IMR-90 (cell line): ENCODE results near the gene TRA2A. TPM values are rescaled to one million over a fixed set of nuclear protein-coding genes. Genes with fewer than 3 reads are reported as not detected.

Experiments
- ATAC-seq: fragments of 200-7000 bp; cut with Tn5 transposase; 2 replicates; pipeline ENCODE4 v1.9.1; 2020; ENCODE audit warnings: low read depth, mild to moderate bottlenecking, moderate library complexity
- BruUV-seq: library from RNA; stranded (reverse); fragments of 400-500 nt; replicated peaks from 2 replicates; lab custom pipeline; 2021; lab: Mats Ljungman, UMichigan
- CTCF ChIA-PET: fragments of 300-600 bp; formaldehyde crosslinking; extraction: SDS; loops from one replicate; lab custom pipeline; 2021; ENCODE audit warnings: antibody characterized with exemption; lab: Yijun Ruan, JAX
- POLR2A ChIA-PET: fragments of 300-600 bp; sonication (Branson Sonifier 250); formaldehyde crosslinking; loops from one replicate; lab custom pipeline; 2022; ENCODE audit warnings: antibody characterized with exemption; ENCODE audit not compliant: unreplicated experiment; lab: Charles Lee
- DNase-seq: peaks from one replicate; pipeline ENCODE4 v3.0.0; 2013
- H2AFZ ChIP-seq: replicated peaks from 2 replicates; pipeline ENCODE3; 2013; ENCODE audit warnings: low read length, mild to moderate bottlenecking; ENCODE audit not compliant: poor library complexity
- H2AK5ac ChIP-seq: 2 replicates; pipeline ENCODE4 v1.6.1; 2013; ENCODE audit warnings: low read depth, low read length, inconsistent platforms
- H2AK9ac ChIP-seq: replicated peaks from 2 replicates; pipeline ENCODE3; 2013; ENCODE audit warnings: mild to moderate bottlenecking, low read depth, low read length, moderate library complexity; ENCODE audit not compliant: poor library complexity
- H2BK120ac ChIP-seq: 2 replicates; pipeline ENCODE4 v1.6.1; 2013; ENCODE audit warnings: low read depth, low read length, inconsistent platforms
- H2BK15ac ChIP-seq: 3 replicates; pipeline ENCODE4 v1.6.1; 2013; ENCODE audit warnings: low read depth, low read length, inconsistent platforms
- H2BK20ac ChIP-seq: 2 replicates; pipeline ENCODE4 v1.6.1; 2013; ENCODE audit warnings: low read depth, mild to moderate bottlenecking, inconsistent platforms, low read length, moderate library complexity
- H2BK5ac ChIP-seq: 2 replicates; pipeline ENCODE4 v1.6.1; 2013; ENCODE audit warnings: mild to moderate bottlenecking, low read depth, low read length, inconsistent platforms; ENCODE audit not compliant: poor library complexity, severe bottlenecking
- H3K14ac ChIP-seq: replicated peaks from 2 replicates; pipeline ENCODE4 v1.6.1; 2013; ENCODE audit warnings: low read depth, low read length, inconsistent platforms
- H3K18ac ChIP-seq: 2 replicates; pipeline ENCODE4 v1.6.1; 2013; ENCODE audit warnings: low read depth, low read length, control low read depth
- H3K23ac ChIP-seq: 2 replicates; pipeline ENCODE4 v1.6.1; 2013; ENCODE audit warnings: low read depth, low read length, inconsistent platforms
- H3K27ac ChIP-seq: 2 replicates; pipeline ENCODE4 v1.5.1; 2013; ENCODE audit warnings: mild to moderate bottlenecking, control low read depth, low read length; ENCODE audit not compliant: insufficient read depth
- H3K27me3 ChIP-seq: 2 replicates; pipeline ENCODE4 v1.6.1; 2013; ENCODE audit warnings: low read length; ENCODE audit not compliant: control insufficient read depth, insufficient read depth
- H3K36me3 ChIP-seq: 2 replicates; pipeline ENCODE4 v1.6.1; 2013; ENCODE audit warnings: low read length, mixed read lengths; ENCODE audit not compliant: control insufficient read depth, insufficient read depth
- H3K4ac ChIP-seq: 2 replicates; pipeline ENCODE4 v1.6.1; 2013; ENCODE audit warnings: low read depth, low read length, inconsistent platforms
- H3K4me1 ChIP-seq: 2 replicates; pipeline ENCODE4 v1.6.1; 2013; ENCODE audit warnings: low read length, mixed read lengths; ENCODE audit not compliant: control insufficient read depth, insufficient read depth
- H3K4me2 ChIP-seq: 2 replicates; pipeline ENCODE4 v1.6.1; 2013; ENCODE audit warnings: low read depth, mild to moderate bottlenecking, control low read depth, low read length, moderate library complexity
- H3K4me3 ChIP-seq: 2 replicates; pipeline ENCODE4 v1.5.1; 2013; ENCODE audit warnings: low read depth, mild to moderate bottlenecking, control low read depth, low read length, moderate library complexity; ENCODE audit not compliant: insufficient read depth
- H3K56ac ChIP-seq: 2 replicates; pipeline ENCODE4 v1.6.1; 2013; ENCODE audit warnings: low read length, inconsistent platforms; ENCODE audit not compliant: insufficient read depth; ENCODE audit errors: extremely low read depth
- H3K79me1 ChIP-seq, 2 experiments: 2 replicates each; pipeline ENCODE4 v1.6.1; 2013; ENCODE audit warnings: low read length in 2 of 2, inconsistent platforms in 1 of 2, low read depth in 1 of 2
- H3K9ac ChIP-seq: 2 replicates; pipeline ENCODE4 v1.6.1; 2013; ENCODE audit warnings: low read depth, low read length, control low read depth
- H3K9me1 ChIP-seq: 2 replicates; pipeline ENCODE4 v1.6.1; 2013; ENCODE audit warnings: low read length, inconsistent platforms; ENCODE audit not compliant: insufficient read depth
- H3K9me3 ChIP-seq: 2 replicates; pipeline ENCODE4 v1.6.1; 2013; ENCODE audit warnings: low read length; ENCODE audit not compliant: control insufficient read depth, insufficient read depth
- H4K20me1 ChIP-seq: 2 replicates; pipeline ENCODE4 v1.6.1; 2013; ENCODE audit warnings: low read length, inconsistent platforms; ENCODE audit not compliant: insufficient read depth
- H4K5ac ChIP-seq: 2 replicates; pipeline ENCODE4 v1.6.1; 2013; ENCODE audit warnings: mild to moderate bottlenecking, low read depth, low read length, control low read depth
- H4K8ac ChIP-seq, 2 experiments: 2 replicates each; pipeline ENCODE4 v1.6.1; 2013; ENCODE audit warnings: low read depth in 2 of 2, low read length in 2 of 2, control low read depth in 1 of 2, inconsistent platforms in 1 of 2
- H4K91ac ChIP-seq: 2 replicates; pipeline ENCODE4 v1.6.1; 2013; ENCODE audit warnings: low read depth, low read length, inconsistent platforms; ENCODE audit not compliant: insufficient read depth
- BHLHE40 ChIP-seq: fragments of 150-350 bp; IDR thresholded peaks from 2 replicates; pipeline ENCODE4 v1.6.1; 2016; ENCODE audit warnings: mild to moderate bottlenecking, low read depth, low read length
- CEBPB ChIP-seq: IDR thresholded peaks from 2 replicates; pipeline ENCODE4 v1.6.1; 2012; ENCODE audit warnings: low read depth, low read length, improper control_type of control experiment
- CHD1 ChIP-seq: IDR thresholded peaks from 2 replicates; pipeline ENCODE4 v1.6.1; 2012; ENCODE audit warnings: low read depth, low read length, improper control_type of control experiment
- FOS ChIP-seq: fragments of 150-350 bp; IDR thresholded peaks from 2 replicates; pipeline ENCODE4 v1.6.1; 2016; ENCODE audit warnings: low read depth, low read length
- MAFK ChIP-seq: IDR thresholded peaks from 2 replicates; pipeline ENCODE4 v1.6.1; 2012; ENCODE audit warnings: low read depth, low read length, improper control_type of control experiment
- MAZ ChIP-seq: IDR thresholded peaks from 2 replicates; pipeline ENCODE4 v1.6.1; 2012; ENCODE audit warnings: low read depth, mild to moderate bottlenecking, low read length, improper control_type of control experiment, moderate library complexity, borderline replicate concordance
- MXI1 ChIP-seq: IDR thresholded peaks from 2 replicates; pipeline ENCODE4 v1.6.1; 2012; ENCODE audit warnings: low read depth, mild to moderate bottlenecking, low read length, moderate library complexity, borderline replicate concordance
- NFE2L2 ChIP-seq: fragments of 150-350 bp; IDR thresholded peaks from 2 replicates; pipeline ENCODE4 v1.6.1; 2016; ENCODE audit warnings: low read depth, mild to moderate bottlenecking, low read length
- POLR2A ChIP-seq: IDR thresholded peaks from 2 replicates; pipeline ENCODE4 v1.6.1; 2012; ENCODE audit warnings: mild to moderate bottlenecking, low read depth, low read length
- RAD21 ChIP-seq: IDR thresholded peaks from 2 replicates; pipeline ENCODE4 v1.6.1; 2012; ENCODE audit warnings: low read length, improper control_type of control experiment
- RCOR1 ChIP-seq: IDR thresholded peaks from 2 replicates; pipeline ENCODE4 v1.6.1; 2012; ENCODE audit warnings: mild to moderate bottlenecking, low read length, improper control_type of control experiment; ENCODE audit not compliant: insufficient replicate concordance
- RFX5 ChIP-seq: IDR thresholded peaks from 2 replicates; pipeline ENCODE4 v1.8.0; 2012; ENCODE audit warnings: low read depth, mild to moderate bottlenecking, low read length, moderate library complexity
- WGBS, 2 experiments: methylation state at CpG; one replicate each; pipeline versions ENCODE4 v1.1.5 to v1.1.7; 2013; ENCODE audit warnings: missing lambda C conversion rate in 2 of 2; ENCODE audit not compliant: insufficient read length in 1 of 2; ENCODE audit errors: extremely low coverage in 2 of 2; 5-methylcytosine and 5-hydroxymethylcytosine counted together
- dilution Hi-C: fragments of 300-500 bp; cut with HindIII; formaldehyde crosslinking; loops from one replicate; pipeline ENCODE4 v1.14.3; 2018; ENCODE audit warnings: low sequenced_read_pairs; ENCODE audit not compliant: unreplicated experiment
- in situ Hi-C: fragments of 300-500 bp; cut with MboI; formaldehyde crosslinking; loops from 3 replicates; pipeline ENCODE4 v1.14.3; 2019; ENCODE audit warnings: low sequenced_read_pairs, inconsistent platforms, mixed read lengths
- intact Hi-C: fragments of 100-400 bp; cut with micrococcal nuclease; formaldehyde crosslinking; loops from 2 replicates; pipeline ENCODE4 v1.10.0; 2022
- polyA plus RNA-seq, 3 experiments: library from polyadenylated mRNA; depleted of rRNA; stranded (reverse); fragments of >200 nt; gene quantifications; 2 replicates each; pipeline ENCODE4 v1.2.3, GENCODE V29; 2012; ENCODE audit warnings: low replicate concordance in 1 of 3
- total RNA-seq: library from RNA; depleted of rRNA; stranded (reverse); fragments of >200 nt; gene quantifications from 2 replicates; pipeline ENCODE4 v1.2.3, GENCODE V29; 2012
- TF ChIP-seq, protein P1 (sequence below): conservative IDR thresholded peaks from 2 replicates; pipeline ENCODE4 v1.5.1; 2012; ENCODE audit warnings: mild to moderate bottlenecking, low read depth, low read length, improper control_type of control experiment
- TF ChIP-seq, protein P2 (sequence below): fragments of 150-350 bp; IDR thresholded peaks from 2 replicates; pipeline ENCODE4 v1.6.1; 2017; ENCODE audit warnings: mild to moderate bottlenecking, antibody characterized with exemption, low read length, low read depth
- TF ChIP-seq, protein P3 (sequence below): fragments of 150-350 bp; IDR thresholded peaks from 2 replicates; pipeline ENCODE4 v1.6.1; 2016; ENCODE audit warnings: low read depth, mild to moderate bottlenecking, low read length, moderate library complexity, borderline replicate concordance

Gene TRA2A
- total and polyA plus RNA-seq, 2 of the 4 experiments (the other 2 are of a cell fraction): 44.3 to 77.3 TPM

DNA sequence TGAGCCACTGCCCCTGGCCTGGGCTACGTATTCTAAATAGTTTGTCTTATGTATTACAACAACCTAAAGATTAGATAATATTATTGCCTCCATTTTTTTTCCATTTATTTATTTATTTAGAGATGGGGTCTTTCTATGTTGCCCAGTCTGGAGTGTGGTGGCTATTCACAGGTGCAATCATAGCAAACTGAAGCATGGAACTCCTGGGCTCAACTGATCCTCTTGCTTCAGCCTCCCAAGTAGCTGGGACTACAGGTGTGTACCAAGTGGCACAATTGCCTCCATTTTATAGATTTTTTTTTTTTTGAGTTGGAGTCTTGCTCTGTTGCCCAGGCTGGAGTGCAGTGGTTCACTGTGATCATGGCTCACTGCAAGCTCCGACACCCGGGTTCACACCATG, 6.5 kb upstream of the TRA2A start:
- Histone ChIP-seq H2BK120ac (no peak overlapping the region), H3K18ac (no peak overlapping the region)
- CTCF ChIA-PET: interaction anchor here (0.7 kb wide), 3 partner anchors 13 to 1246 kb away, joined by 3 read pairs; no protein-coding TSS in a partner anchor

More for the DNA sequence above, 6.5 kb upstream of the TRA2A start:
- ATAC-seq (no peak), DNase-seq (no peak)
- H3K56ac ChIP-seq: no peak overlapping the region
- no peaks in the 10 kb centered on the region for H3K36me3 ChIP-seq
- no peak overlapping the region for H3K27ac ChIP-seq
- no peak overlapping the region for H3K4me3 ChIP-seq
- H2AK9ac ChIP-seq: no peak overlapping the region
- dilution Hi-C loops: no loop called here
- H2AK5ac ChIP-seq: no peak overlapping the region
- no peaks in the 10 kb centered on the region; the same call in 1 of the 2 replicates for H3K9me3 ChIP-seq
- no peak overlapping the region for H3K23ac ChIP-seq
- no peaks in the 10 kb centered on the region for H3K4me1 ChIP-seq
- WGBS, 2 experiments: 100% methylated on average over 2 of the region's 3 CpGs; no CpG with 5 or more reads in 1 of the 2 experiments
- BruUV-seq: no TSS peak
- no peak overlapping the region for H4K8ac ChIP-seq
- no peak for TF ChIP-seq MAFK
- TF ChIP-seq, protein P1, sequence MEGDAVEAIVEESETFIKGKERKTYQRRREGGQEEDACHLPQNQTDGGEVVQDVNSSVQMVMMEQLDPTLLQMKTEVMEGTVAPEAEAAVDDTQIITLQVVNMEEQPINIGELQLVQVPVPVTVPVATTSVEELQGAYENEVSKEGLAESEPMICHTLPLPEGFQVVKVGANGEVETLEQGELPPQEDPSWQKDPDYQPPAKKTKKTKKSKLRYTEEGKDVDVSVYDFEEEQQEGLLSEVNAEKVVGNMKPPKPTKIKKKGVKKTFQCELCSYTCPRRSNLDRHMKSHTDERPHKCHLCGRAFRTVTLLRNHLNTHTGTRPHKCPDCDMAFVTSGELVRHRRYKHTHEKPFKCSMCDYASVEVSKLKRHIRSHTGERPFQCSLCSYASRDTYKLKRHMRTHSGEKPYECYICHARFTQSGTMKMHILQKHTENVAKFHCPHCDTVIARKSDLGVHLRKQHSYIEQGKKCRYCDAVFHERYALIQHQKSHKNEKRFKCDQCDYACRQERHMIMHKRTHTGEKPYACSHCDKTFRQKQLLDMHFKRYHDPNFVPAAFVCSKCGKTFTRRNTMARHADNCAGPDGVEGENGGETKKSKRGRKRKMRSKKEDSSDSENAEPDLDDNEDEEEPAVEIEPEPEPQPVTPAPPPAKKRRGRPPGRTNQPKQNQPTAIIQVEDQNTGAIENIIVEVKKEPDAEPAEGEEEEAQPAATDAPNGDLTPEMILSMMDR: no peak
- TF ChIP-seq CEBPB: no peak
- no peak for TF ChIP-seq BHLHE40
- TF ChIP-seq FOS: no peak
- no peak for TF ChIP-seq NFE2L2
- no peak for TF ChIP-seq RCOR1
- no peak for TF ChIP-seq RFX5
- TF ChIP-seq MAZ: no peak
- TF ChIP-seq MXI1: no peak
- no peak for TF ChIP-seq CHD1
- no peak for TF ChIP-seq POLR2A
- TF ChIP-seq, protein P2, sequence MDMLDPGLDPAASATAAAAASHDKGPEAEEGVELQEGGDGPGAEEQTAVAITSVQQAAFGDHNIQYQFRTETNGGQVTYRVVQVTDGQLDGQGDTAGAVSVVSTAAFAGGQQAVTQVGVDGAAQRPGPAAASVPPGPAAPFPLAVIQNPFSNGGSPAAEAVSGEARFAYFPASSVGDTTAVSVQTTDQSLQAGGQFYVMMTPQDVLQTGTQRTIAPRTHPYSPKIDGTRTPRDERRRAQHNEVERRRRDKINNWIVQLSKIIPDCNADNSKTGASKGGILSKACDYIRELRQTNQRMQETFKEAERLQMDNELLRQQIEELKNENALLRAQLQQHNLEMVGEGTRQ: no peak
- no peak for TF ChIP-seq RAD21
- TF ChIP-seq, protein P3, sequence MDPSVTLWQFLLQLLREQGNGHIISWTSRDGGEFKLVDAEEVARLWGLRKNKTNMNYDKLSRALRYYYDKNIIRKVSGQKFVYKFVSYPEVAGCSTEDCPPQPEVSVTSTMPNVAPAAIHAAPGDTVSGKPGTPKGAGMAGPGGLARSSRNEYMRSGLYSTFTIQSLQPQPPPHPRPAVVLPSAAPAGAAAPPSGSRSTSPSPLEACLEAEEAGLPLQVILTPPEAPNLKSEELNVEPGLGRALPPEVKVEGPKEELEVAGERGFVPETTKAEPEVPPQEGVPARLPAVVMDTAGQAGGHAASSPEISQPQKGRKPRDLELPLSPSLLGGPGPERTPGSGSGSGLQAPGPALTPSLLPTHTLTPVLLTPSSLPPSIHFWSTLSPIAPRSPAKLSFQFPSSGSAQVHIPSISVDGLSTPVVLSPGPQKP: no peak
- H4K91ac ChIP-seq: no peak overlapping the region
- H2AFZ ChIP-seq: no peak overlapping the region
- in situ Hi-C loops: loop anchor here (25.0 kb wide), 1 partner anchor 1574 kb away; no protein-coding TSS in a partner anchor
- intact Hi-C loops: no loop called here
- H2BK5ac ChIP-seq: no peak overlapping the region
- no peaks in the 10 kb centered on the region for H3K9me1 ChIP-seq
- H2BK20ac ChIP-seq: no peak overlapping the region
- H3K14ac ChIP-seq: no peak overlapping the region
- H4K20me1 ChIP-seq: no peaks in the 10 kb centered on the region
- no peak overlapping the region for H3K4me2 ChIP-seq
- H3K79me1 ChIP-seq: no peaks in the 10 kb centered on the region
- POLR2A ChIA-PET: interaction anchor here (0.6 kb wide), 2 partner anchors 15 to 23 kb away, joined by 3 read pairs; no protein-coding TSS in a partner anchor
- no peak overlapping the region for H3K4ac ChIP-seq
- no peak overlapping the region for H2BK15ac ChIP-seq
- no peak overlapping the region for H4K5ac ChIP-seq
- H3K27me3 ChIP-seq: no peaks in the 10 kb centered on the region
- no peak overlapping the region for H3K9ac ChIP-seq
